ENCODE results near the gene MED15. TPM values are rescaled to one million over a fixed set of nuclear protein-coding genes. Genes with fewer than 3 reads are reported as not detected.
"Not testable (repeated sequence)": the region's sequence is repeated elsewhere in the genome, so short reads cannot be mapped to it uniquely, and the experiment has no call there.

MED15 gene
- total RNA-seq, 2 donors from 2014 or later, result 42.7 to 47.9 TPM

- ATAC-seq (peak; percentile 56 to 73), DNase-seq (no peak)
- intact Hi-C loops (cut with DNase I), result no loop called here
These were observed 15.9 kb downstream of the MED15 start for GRCh38 chr22:20523086-20523983.

GRCh38 chr22:20524004-20524481, 16.6 kb downstream of the MED15 start:
- intact Hi-C loops (cut with DNase I), result no loop called here
- ATAC-seq (peak in 1 of 2 donors; percentile 36), DNase-seq (no peak)

- intact Hi-C loops (cut with DNase I), result no loop called here
- DNase-seq (no peak), ATAC-seq (no peak)
These were observed 17.6 kb downstream of the MED15 start for GRCh38 chr22:20525048-20525447.

GRCh38 chr22:20526305-20526627, 18.9 kb downstream of the MED15 start:
- intact Hi-C loops (cut with DNase I), result no loop called here
- DNase-seq (no peak), ATAC-seq (no peak)

GRCh38 chr22:20526628-20527355, 19.4 kb downstream of the MED15 start:
- ATAC-seq (peak in 1 of 2 donors; percentile 17), DNase-seq (no peak)
- intact Hi-C loops (cut with DNase I), result no loop called here

GRCh38 chr22:20528405-20528978, 21.1 kb downstream of the MED15 start:
- intact Hi-C loops (cut with DNase I), result no loop called here
- no peak for ATAC-seq

GRCh38 chr22:20530368-20531153, 23.2 kb downstream of the MED15 start:
- ATAC-seq (peak in 1 of 2 donors; percentile 49), DNase-seq (no peak)
- intact Hi-C loops (cut with DNase I), result no loop called here

More at GRCh38 chr22:20528405-20528978, 21.1 kb downstream of the MED15 start:
- no peak for DNase-seq

GRCh38 chr22:20531154-20531403, 23.7 kb downstream of the MED15 start:
- intact Hi-C loops (cut with DNase I), result no loop called here
- no peak for DNase-seq
- ATAC-seq, result no peak

- intact Hi-C loops (cut with DNase I), result no loop called here
- peak; percentile 85 to 93 for ATAC-seq
These were observed 24.2 kb downstream of the MED15 start for GRCh38 chr22:20531404-20532201.

GRCh38 chr22:20532256-20532993, 25.0 kb downstream of the MED15 start:
- no peak for ATAC-seq
- intact Hi-C loops (cut with DNase I), result no loop called here
- DNase-seq, result no peak

More at GRCh38 chr22:20531404-20532201, 24.2 kb downstream of the MED15 start:
- peak; percentile 63 for DNase-seq

- intact Hi-C loops (cut with DNase I), result no loop called here
- ATAC-seq (no peak), DNase-seq (no peak)
These were observed 25.9 kb downstream of the MED15 start for GRCh38 chr22:20533095-20533878.

- ATAC-seq, result no peak
- intact Hi-C loops (cut with DNase I), result no loop called here
- DNase-seq, result no peak
These were observed 26.5 kb downstream of the MED15 start for GRCh38 chr22:20533879-20534265.

- intact Hi-C loops (cut with DNase I), result no loop called here
- ATAC-seq (peak; percentile 39 to 60), DNase-seq (peak; percentile 40)
These were observed 29.3 kb downstream of the MED15 start for GRCh38 chr22:20536590-20537324.

GRCh38 chr22:20537325-20537756, 29.9 kb downstream of the MED15 start:
- DNase-seq, result no peak
- ATAC-seq, result no peak
- intact Hi-C loops (cut with DNase I), result no loop called here

GRCh38 chr22:20537983-20538382, 30.6 kb downstream of the MED15 start:
- intact Hi-C loops (cut with DNase I), result no loop called here
- DNase-seq (no peak), ATAC-seq (no peak)

GRCh38 chr22:20538875-20539274, 31.5 kb downstream of the MED15 start:
- intact Hi-C loops (cut with DNase I); ATAC-seq; DNase-seq: not testable (repeated sequence)

Measured in left cardiac atrium (tissue), 4 donors.